ENCODE results near the gene TFDP1.

Gene TFDP1

DNA sequence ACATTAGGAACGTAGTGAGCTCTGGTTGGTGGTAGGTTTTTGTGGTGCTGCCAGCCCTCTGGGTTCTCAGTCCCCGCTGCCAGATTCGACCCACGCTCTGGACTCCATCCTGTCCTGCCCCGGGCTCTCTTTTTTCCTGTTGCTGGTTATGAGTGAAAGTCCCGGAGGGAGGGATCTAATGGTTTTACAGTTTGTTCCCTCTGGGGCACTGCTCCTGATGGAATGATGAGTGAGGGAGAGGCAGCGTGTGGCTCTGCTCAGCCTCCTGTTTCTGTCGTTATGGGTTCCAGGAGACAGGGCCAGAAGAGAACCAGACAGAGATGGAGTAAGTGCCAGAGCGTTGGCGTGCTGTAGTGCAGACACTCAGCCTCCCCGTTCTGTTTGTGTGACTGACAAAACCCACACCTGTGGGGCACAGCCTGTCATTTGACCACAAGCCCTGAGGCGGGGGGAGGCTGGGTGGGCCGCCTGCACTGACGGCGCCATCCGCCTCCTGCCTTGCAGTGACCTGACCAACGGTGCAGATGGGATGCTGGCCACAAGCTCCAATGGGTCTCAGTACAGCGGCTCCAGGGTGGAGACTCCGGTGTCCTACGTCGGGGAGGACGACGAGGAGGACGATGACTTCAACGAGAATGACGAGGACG, 55.2 kb downstream of the TFDP1 start:
- TF ChIP-seq, protein P1, sequence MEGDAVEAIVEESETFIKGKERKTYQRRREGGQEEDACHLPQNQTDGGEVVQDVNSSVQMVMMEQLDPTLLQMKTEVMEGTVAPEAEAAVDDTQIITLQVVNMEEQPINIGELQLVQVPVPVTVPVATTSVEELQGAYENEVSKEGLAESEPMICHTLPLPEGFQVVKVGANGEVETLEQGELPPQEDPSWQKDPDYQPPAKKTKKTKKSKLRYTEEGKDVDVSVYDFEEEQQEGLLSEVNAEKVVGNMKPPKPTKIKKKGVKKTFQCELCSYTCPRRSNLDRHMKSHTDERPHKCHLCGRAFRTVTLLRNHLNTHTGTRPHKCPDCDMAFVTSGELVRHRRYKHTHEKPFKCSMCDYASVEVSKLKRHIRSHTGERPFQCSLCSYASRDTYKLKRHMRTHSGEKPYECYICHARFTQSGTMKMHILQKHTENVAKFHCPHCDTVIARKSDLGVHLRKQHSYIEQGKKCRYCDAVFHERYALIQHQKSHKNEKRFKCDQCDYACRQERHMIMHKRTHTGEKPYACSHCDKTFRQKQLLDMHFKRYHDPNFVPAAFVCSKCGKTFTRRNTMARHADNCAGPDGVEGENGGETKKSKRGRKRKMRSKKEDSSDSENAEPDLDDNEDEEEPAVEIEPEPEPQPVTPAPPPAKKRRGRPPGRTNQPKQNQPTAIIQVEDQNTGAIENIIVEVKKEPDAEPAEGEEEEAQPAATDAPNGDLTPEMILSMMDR (IDR thresholded peaks at IDR 0.05; ENCODE audit: insufficient read depth, low read length, poor library complexity, severe bottlenecking), result no peak
- no peaks in the 10 kb centered on the region for H3K27me3 ChIP-seq (replicated peaks; ENCODE audit: control insufficient read depth, insufficient read depth, low read length)
- H3K4me3 ChIP-seq (replicated peaks; ENCODE audit: low read depth, low read length), result no peak overlapping the region
- no peak for DNase-seq (ENCODE audit: extremely low read depth, insufficient read length)
- H3K36me3 ChIP-seq (ENCODE audit: control insufficient read depth, insufficient read depth, low read length), result peaks cover 35% of the 10 kb centered on the region

DNA sequence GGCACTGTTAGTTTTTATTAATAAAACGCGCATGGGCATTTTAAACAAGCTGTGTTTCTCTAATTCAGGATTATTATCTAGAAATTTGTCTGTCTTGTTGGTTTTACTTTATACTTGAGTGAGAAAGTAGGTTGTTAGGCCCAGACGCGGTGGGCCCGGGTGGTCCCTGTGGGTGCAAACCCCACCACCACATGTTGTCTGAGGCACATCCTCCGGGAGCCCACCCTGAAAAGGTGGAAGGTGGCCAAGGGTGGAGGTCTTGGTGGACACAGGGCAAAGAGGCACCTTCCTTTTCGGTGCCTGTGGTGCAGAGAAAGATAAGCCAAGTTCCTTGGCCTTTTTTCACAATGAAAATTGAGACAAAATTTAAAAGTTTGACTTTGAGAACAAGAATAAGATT, 56.9 kb downstream of the TFDP1 start:
- Histone ChIP-seq H3K4me3 (replicated peaks; ENCODE audit: low read depth, low read length) (no peak overlapping the region), H3K36me3 (ENCODE audit: control insufficient read depth, insufficient read depth, low read length) (peaks cover 22% of the 10 kb centered on the region), H3K27me3 (replicated peaks; ENCODE audit: control insufficient read depth, insufficient read depth, low read length) (no peaks in the 10 kb centered on the region)
- DNase-seq (ENCODE audit: extremely low read depth, insufficient read length), result no peak
- TF ChIP-seq, protein P1 (IDR thresholded peaks at IDR 0.05; ENCODE audit: insufficient read depth, low read length, poor library complexity, severe bottlenecking), result no peak

DNA sequence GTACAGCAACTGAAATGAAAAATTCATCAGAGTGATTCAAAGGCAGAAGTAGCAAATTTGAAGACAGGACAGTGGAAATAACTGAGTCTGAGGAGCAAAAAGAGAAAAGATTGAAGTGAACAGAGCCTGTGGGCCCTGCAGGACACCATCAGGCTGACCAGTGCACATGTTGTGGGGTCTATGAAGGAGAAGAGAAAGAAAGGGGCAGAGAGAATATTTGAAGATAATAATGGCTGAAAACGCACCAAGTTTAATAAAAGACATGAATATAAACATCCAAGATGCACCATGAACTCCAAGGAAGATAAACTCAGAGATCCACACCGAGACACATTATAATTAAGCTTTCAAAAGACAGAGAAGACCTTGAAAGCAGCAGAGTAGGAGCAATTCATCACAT, 58.0 kb downstream of the TFDP1 start:
- Histone ChIP-seq H3K36me3 (ENCODE audit: control insufficient read depth, insufficient read depth, low read length) (peaks cover 14% of the 10 kb centered on the region), H3K27me3 (replicated peaks; ENCODE audit: control insufficient read depth, insufficient read depth, low read length) (no peaks in the 10 kb centered on the region), H3K4me3 (replicated peaks; ENCODE audit: low read depth, low read length) (no peak overlapping the region)
- TF ChIP-seq, protein P1 (IDR thresholded peaks at IDR 0.05; ENCODE audit: insufficient read depth, low read length, poor library complexity, severe bottlenecking), result no peak
- DNase-seq (ENCODE audit: extremely low read depth, insufficient read length), result no peak

DNA sequence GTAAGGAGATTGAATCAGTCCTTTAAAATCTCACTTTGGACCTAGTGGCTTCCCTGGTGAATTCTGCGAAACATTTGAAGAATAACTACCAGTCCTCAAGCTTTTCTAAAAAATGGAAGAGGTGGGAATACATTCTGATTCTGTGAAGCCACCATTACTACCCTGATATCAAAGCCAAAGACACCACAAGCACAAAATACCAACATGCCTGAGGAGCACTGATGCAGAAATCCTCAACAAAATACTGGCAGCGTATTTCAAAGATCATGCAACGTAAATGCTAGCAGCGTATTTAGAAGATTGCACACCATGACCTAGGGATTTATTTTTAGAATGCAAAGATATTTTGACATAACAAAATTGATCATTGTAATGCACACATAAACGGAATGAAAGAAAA, 59.0 kb downstream of the TFDP1 start:
- no peaks in the 10 kb centered on the region for H3K27me3 ChIP-seq (replicated peaks; ENCODE audit: control insufficient read depth, insufficient read depth, low read length)
- no peak overlapping the region for H3K4me3 ChIP-seq (replicated peaks; ENCODE audit: low read depth, low read length)
- DNase-seq (ENCODE audit: extremely low read depth, insufficient read length), result no peak
- TF ChIP-seq, protein P1 (IDR thresholded peaks at IDR 0.05; ENCODE audit: insufficient read depth, low read length, poor library complexity, severe bottlenecking), result no peak
- H3K36me3 ChIP-seq (ENCODE audit: control insufficient read depth, insufficient read depth, low read length), result peaks cover 11% of the 10 kb centered on the region

DNA sequence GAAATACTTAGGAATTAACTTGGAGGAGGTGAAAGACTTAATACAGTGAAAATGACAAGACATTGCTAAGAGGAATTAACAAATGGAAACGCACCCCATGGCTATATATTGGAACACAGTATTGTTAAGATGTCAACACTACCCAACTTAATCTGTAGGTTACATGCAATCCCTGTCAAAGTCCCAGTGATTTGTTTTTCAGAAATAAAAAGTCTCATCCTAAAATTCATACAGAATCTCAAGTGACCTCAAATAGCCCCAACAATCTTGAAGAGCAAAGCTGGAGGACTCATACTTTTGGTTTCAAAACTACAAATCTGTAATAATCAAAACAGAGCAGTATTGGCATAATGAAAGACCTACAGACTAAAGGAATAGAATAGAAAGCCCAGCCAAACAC, 60.2 kb downstream of the TFDP1 start:
- Histone ChIP-seq H3K36me3 (ENCODE audit: control insufficient read depth, insufficient read depth, low read length) (peaks cover 6% of the 10 kb centered on the region), H3K4me3 (replicated peaks; ENCODE audit: low read depth, low read length) (no peak overlapping the region), H3K27me3 (replicated peaks; ENCODE audit: control insufficient read depth, insufficient read depth, low read length) (no peaks in the 10 kb centered on the region)
- TF ChIP-seq, protein P1 (IDR thresholded peaks at IDR 0.05; ENCODE audit: insufficient read depth, low read length, poor library complexity, severe bottlenecking), result no peak
- DNase-seq (ENCODE audit: extremely low read depth, insufficient read length), result no peak

DNA sequence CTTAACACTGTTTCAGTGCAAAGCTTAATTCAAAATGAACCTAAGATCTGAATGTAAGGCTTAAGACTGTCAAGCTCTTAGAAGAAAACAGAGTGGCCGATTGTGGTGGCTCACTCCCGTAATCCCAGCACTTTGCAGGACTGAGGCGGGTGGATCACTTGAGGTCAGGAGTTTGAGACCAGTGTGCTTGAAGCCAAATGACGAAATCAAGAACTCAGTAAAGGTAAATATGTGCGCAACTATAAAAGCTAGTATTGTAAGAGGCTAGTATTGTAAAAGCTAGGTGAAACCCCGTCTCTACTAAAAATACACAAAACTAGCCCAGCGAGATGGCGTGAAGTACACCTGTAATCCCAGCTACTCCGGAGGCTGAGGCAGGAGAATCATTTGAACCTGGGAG, 60.8 kb downstream of the TFDP1 start:
- H3K27me3 ChIP-seq (replicated peaks; ENCODE audit: control insufficient read depth, insufficient read depth, low read length), result no peaks in the 10 kb centered on the region
- H3K36me3 ChIP-seq (ENCODE audit: control insufficient read depth, insufficient read depth, low read length), result peaks cover 5% of the 10 kb centered on the region
- DNase-seq (ENCODE audit: extremely low read depth, insufficient read length), result no peak
- TF ChIP-seq, protein P1 (IDR thresholded peaks at IDR 0.05; ENCODE audit: insufficient read depth, low read length, poor library complexity, severe bottlenecking), result no peak
- H3K4me3 ChIP-seq (replicated peaks; ENCODE audit: low read depth, low read length), result no peak overlapping the region

Measured in GM06990 (cell line).